Measurements from ENCODE around the gene AHCYL2.
"Not testable (repeated sequence)": the region's sequence is repeated elsewhere in the genome, so short reads cannot be mapped to it uniquely, and the experiment has no call there.

AHCYL2 gene

DNA sequence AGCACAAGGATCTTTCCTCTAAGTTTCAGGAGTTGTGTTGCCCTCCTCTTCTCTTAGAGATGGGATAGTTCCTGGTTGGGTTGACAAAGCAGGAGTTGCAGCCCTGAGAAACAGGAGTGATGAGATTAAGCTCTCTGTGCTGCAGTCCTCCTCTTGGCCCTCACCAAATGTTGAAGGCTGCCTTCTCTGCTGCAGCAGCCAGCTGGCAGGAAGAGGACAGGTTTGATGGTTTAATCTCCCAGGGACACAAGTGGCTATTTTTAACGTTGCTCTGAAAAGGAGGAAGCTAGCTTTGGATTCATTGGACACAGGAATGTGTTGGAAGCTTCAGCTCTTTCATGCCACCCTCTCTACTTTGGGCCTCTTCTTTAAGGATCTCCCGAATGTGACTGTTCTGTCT lies 218.8 kb downstream of the AHCYL2 start:
- TF ChIP-seq, protein P1, sequence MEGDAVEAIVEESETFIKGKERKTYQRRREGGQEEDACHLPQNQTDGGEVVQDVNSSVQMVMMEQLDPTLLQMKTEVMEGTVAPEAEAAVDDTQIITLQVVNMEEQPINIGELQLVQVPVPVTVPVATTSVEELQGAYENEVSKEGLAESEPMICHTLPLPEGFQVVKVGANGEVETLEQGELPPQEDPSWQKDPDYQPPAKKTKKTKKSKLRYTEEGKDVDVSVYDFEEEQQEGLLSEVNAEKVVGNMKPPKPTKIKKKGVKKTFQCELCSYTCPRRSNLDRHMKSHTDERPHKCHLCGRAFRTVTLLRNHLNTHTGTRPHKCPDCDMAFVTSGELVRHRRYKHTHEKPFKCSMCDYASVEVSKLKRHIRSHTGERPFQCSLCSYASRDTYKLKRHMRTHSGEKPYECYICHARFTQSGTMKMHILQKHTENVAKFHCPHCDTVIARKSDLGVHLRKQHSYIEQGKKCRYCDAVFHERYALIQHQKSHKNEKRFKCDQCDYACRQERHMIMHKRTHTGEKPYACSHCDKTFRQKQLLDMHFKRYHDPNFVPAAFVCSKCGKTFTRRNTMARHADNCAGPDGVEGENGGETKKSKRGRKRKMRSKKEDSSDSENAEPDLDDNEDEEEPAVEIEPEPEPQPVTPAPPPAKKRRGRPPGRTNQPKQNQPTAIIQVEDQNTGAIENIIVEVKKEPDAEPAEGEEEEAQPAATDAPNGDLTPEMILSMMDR (IDR thresholded peaks at IDR 0.05; ENCODE audit: control insufficient read depth, insufficient read depth, low read depth, low read length, missing control alignments): no peak
- H3K4me3 ChIP-seq (ENCODE audit: control insufficient read depth, low read depth, low read length): no peak overlapping the region
- no peak for DNase-seq (ENCODE audit: low read depth)

DNA sequence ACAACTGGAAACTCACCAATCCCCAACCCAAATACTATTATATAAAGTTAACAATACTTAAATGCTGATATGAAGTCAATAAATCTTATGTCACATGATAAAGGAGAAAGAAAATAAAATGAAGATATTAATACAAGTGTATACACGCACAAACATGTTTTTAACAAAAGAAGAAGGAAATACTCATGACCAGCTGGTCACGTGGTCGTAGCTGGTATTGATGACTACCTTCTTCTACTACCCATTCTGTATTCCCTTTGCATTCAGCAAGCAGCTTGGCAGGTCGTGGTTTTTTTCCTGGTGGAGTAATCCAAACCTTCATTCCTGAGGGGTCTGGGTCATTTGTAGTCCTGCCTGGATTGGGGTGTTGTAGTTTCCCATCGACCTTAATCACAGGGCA lies 219.9 kb downstream of the AHCYL2 start:
- not testable (repeated sequence) for DNase-seq (ENCODE audit: low read depth); H3K4me3 ChIP-seq (ENCODE audit: control insufficient read depth, low read depth, low read length)

DNA sequence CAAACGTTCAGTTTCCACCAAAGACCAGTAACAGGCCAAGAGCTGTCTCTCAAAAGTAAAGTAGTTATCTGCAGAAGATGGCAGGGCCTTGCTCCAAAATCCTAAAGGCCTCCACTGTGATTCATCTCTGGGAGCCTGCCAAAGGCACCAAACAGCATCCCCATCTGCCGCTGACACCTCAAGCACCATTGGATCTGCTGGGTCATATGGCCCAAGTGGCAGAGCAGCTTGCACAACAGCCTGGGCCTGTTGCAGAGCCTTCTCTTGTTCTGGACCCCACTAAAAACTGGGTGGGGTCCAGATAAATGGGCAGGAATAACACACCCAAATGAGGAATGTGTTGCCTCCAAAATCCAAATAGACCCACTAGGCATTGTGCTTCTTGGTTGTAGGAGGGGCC lies 222.1 kb downstream of the AHCYL2 start:
- not testable (repeated sequence) for DNase-seq (ENCODE audit: low read depth); H3K4me3 ChIP-seq (ENCODE audit: control insufficient read depth, low read depth, low read length)

DNA sequence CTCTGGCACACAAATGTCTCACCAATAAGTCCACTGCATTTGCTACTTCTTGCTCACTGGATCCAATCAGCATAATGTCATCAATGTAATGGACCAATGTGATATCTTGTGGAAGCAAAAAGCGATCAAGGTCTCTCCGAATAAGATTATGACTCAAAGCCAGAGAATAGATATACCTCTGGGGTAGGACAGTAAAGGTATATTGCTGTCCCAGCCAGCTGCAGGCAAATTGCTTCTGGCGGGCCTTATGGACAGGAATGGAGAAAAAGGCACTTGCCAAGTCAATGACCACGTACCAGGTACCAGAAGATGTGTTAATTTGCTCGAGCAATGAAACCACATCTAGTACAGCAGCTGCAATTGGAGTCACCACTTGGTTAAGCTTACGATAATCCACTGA lies 222.6 kb downstream of the AHCYL2 start:
- not testable (repeated sequence) for H3K4me3 ChIP-seq (ENCODE audit: control insufficient read depth, low read depth, low read length); DNase-seq (ENCODE audit: low read depth)

DNA sequence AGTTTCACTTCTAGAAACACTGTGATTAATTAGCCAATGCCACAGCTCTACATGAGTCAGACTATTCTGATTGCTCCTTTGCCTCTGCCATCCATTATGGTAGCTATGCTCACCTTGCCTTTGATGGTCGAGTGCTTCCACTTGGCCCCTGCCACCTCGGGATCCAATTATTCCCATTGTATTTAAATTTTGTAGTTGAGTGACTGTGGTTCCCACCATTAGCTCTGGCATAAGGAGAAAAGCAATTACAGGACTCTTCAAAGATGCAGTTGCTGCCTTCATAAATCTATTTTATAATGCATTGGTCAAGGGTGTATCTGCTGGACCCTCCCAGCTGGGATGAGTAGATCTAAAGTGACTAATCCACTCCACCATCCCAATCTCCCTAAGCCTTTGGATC lies 223.8 kb downstream of the AHCYL2 start:
- H3K4me3 ChIP-seq (ENCODE audit: control insufficient read depth, low read depth, low read length); DNase-seq (ENCODE audit: low read depth): not testable (repeated sequence)

DNA sequence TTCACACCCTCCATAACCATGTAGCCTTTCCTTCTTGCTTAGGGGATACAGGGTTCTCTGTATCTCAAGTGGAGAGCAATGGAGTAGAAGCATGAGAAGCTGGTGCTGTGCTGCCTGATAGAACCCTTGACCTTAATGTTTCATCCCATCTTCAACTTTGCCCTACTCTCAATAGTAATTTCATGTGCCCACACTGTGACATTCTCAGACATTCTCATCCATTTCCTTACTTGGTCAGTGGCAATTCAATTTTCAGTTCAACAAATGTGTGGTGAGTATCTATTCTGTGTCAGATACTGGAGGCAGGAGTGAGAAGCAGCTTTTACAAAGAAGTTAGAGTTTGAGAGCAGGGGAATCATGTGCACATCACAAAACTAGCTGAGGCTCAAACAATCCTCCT lies 225.5 kb downstream of the AHCYL2 start:
- H3K4me3 ChIP-seq (ENCODE audit: control insufficient read depth, low read depth, low read length): no peak overlapping the region
- TF ChIP-seq, protein P1 (IDR thresholded peaks at IDR 0.05; ENCODE audit: control insufficient read depth, insufficient read depth, low read depth, low read length, missing control alignments): no peak
- no peak for DNase-seq (ENCODE audit: low read depth)

DNA sequence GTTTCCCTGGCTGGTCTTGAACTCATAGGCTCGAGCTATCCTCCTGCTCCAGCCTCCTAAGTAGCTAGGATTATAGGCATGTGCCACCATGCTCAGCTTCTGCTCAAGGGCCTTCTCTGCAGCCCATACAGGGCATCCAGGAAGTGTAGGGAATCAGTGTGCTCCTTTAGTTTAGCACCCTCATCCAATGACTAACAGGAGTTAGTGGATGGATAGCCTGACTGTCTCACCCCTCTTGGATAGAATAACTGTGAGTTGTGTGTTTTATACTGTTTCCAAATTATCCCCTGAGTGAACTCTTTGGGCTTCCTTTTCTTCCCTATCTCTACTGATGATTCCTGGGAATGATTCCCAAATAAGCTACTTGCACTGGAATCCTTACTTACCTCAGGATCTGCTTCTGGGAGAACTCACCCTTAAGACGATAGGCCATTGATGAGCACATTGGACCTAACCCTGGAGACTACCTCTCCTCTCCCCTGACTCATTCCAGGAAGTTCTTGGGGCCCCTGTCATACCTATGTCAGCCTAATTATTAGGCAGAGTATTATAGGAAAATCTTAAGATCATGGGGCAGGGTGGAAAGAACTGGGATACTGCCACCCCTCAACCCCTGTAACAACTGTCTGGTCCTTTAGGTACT lies 227.9 kb downstream of the AHCYL2 start:
- no peak overlapping the region for H3K4me3 ChIP-seq (ENCODE audit: control insufficient read depth, low read depth, low read length)
- DNase-seq (ENCODE audit: low read depth): no peak
- TF ChIP-seq, protein P1 (IDR thresholded peaks at IDR 0.05; ENCODE audit: control insufficient read depth, insufficient read depth, low read depth, low read length, missing control alignments): no peak

DNA sequence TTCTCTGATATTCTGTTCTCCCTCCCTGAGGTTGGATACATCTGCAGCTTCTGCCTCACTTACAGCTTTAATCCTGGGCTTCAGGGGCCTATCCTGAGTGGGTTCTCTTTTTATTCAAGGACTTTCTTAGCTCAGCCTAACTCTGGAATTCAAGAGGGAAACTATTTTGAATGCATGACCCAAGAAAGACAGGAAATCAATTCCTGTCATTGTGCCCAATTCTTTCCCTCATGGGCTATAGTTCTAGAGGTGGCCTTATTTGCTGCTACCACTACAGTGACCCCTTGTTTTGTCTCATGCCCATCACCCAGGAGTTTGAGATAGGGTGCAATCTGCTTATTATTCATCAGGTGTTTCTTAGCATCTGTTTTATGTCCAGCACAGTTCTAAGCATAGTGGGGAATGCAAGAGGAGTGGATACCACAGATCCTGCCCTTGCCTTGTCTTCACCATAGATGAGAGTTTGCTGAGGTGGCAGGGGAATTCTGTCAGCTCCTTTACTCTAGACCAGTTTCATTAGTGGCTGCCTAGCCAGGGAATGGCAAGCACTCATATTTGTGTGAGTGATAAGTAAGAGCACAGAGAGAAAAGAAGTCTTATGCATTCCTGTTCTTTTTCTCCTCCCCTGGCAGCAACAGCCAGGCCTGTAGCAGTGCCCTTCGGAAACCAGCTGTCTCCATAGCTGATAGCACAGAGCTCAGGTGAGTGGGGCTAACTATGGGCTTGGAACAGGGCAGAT lies 228.8 kb downstream of the AHCYL2 start:
- no peak for DNase-seq (ENCODE audit: low read depth)
- TF ChIP-seq, protein P1 (IDR thresholded peaks at IDR 0.05; ENCODE audit: control insufficient read depth, insufficient read depth, low read depth, low read length, missing control alignments): no peak
- no peak overlapping the region for H3K4me3 ChIP-seq (ENCODE audit: control insufficient read depth, low read depth, low read length)

DNA sequence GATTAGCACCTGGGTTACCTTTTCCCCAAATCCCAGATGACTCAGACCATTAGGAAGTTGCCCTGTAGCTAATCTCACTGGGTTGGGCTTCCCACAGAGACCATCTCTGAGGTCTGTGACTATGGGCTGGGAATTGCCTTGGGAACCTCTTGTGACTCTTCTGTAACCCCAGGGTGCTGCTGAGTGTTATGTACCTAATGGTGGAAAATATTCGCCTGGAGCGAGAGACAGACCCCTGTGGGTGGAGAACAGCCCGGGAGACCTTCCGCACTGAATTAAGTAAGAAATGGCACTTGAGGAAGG lies 229.4 kb downstream of the AHCYL2 start:
- no peak for DNase-seq (ENCODE audit: low read depth)
- TF ChIP-seq, protein P1 (IDR thresholded peaks at IDR 0.05; ENCODE audit: control insufficient read depth, insufficient read depth, low read depth, low read length, missing control alignments): no peak
- H3K4me3 ChIP-seq (ENCODE audit: control insufficient read depth, low read depth, low read length): no peak overlapping the region
